GM18861 (cell line): Measurements from ENCODE around the gene SPPL2B.
"Not testable (repeated sequence)": the region's sequence is repeated elsewhere in the genome, so short reads cannot be mapped to it uniquely, and the experiment has no call there.

Source experiments
- ATAC-seq: cut with Tn5 transposase; IDR thresholded peaks from one replicate; pipeline ENCODE4 v1.9.1; 2021; ENCODE audit not compliant: unreplicated experiment

Gene SPPL2B

GRCh38 chr19:2336528-2337328 lies 8.2 kb downstream of the SPPL2B start:
- no peak for ATAC-seq

- ATAC-seq = no peak
Measured at GRCh38 chr19:2337329-2337707, 8.8 kb downstream of the SPPL2B start.

- ATAC-seq = no peak
Measured at GRCh38 chr19:2338055-2338615, 9.7 kb downstream of the SPPL2B start.

GRCh38 chr19:2338751-2339643 lies 10.5 kb downstream of the SPPL2B start:
- ATAC-seq = no peak

GRCh38 chr19:2339644-2340310 lies 11.3 kb downstream of the SPPL2B start:
- ATAC-seq = no peak

GRCh38 chr19:2340496-2341243 lies 12.2 kb downstream of the SPPL2B start:
- ATAC-seq = no peak

- ATAC-seq = no peak
Measured at GRCh38 chr19:2341244-2341751, 12.8 kb downstream of the SPPL2B start.

GRCh38 chr19:2341982-2342381 lies 13.5 kb downstream of the SPPL2B start:
- no peak for ATAC-seq

GRCh38 chr19:2342656-2343288 lies 14.3 kb downstream of the SPPL2B start:
- no peak for ATAC-seq

GRCh38 chr19:2343289-2343982 lies 15.0 kb downstream of the SPPL2B start:
- no peak for ATAC-seq

GRCh38 chr19:2344381-2344870 lies 15.9 kb downstream of the SPPL2B start:
- ATAC-seq = no peak

GRCh38 chr19:2345076-2345475 lies 16.6 kb downstream of the SPPL2B start:
- ATAC-seq = no peak

- ATAC-seq = no peak
Measured at GRCh38 chr19:2345794-2346663, 17.5 kb downstream of the SPPL2B start.

GRCh38 chr19:2349818-2350217 lies 21.3 kb downstream of the SPPL2B start:
- ATAC-seq = not testable (repeated sequence)

- ATAC-seq = no peak
Measured at GRCh38 chr19:2350656-2351055, 22.2 kb downstream of the SPPL2B start.

GRCh38 chr19:2351591-2351990 lies 23.1 kb downstream of the SPPL2B start:
- no peak for ATAC-seq

GRCh38 chr19:2352121-2352520 lies 23.6 kb downstream of the SPPL2B start:
- ATAC-seq = no peak
